GM12878 (cell line): ENCODE results near the gene NKIRAS1.
A peak's percentile ranks its signal among the peaks of the same experiment; 100 is the strongest.

Experiments
- ATF7 ChIP-seq: fragments of 450-650 bp; IDR thresholded peaks from 2 replicates; pipeline ENCODE4 v1.6.1; 2016; ENCODE audit warnings: low read depth, mild to moderate bottlenecking
- CREM ChIP-seq: IDR thresholded peaks from 2 replicates; pipeline ENCODE4 v1.6.1; 2014; ENCODE audit warnings: antibody characterized with exemption, low read depth
- CTCF ChIP-seq, 3 experiments: IDR thresholded peaks in 2 of 3; conservative IDR thresholded peaks in 1 of 3; 2 replicates each; pipeline ENCODE4 v1.5.1; 2011; ENCODE audit warnings: low read depth in 3 of 3, low read length in 3 of 3, mild to moderate bottlenecking in 3 of 3, control low read depth in 2 of 3, moderate library complexity in 2 of 3, inconsistent platforms in 1 of 3, mixed read lengths in 1 of 3; ENCODE audit not compliant: control insufficient read depth in 2 of 3, insufficient read depth in 1 of 3; ENCODE audit errors: extremely low read depth in 1 of 3
- ETV6 ChIP-seq, 2 experiments: fragments of 450-650 bp in 1 of 2; IDR thresholded peaks in 1 of 2; conservative IDR thresholded peaks in 1 of 2; 2 replicates each; pipeline ENCODE4 v1.6.1; 2014; ENCODE audit warnings: antibody characterized with exemption in 1 of 2, borderline replicate concordance in 1 of 2, low read depth in 1 of 2, mild to moderate bottlenecking in 1 of 2, moderate library complexity in 1 of 2
- EZH2 ChIP-seq: IDR thresholded peaks from 2 replicates; pipeline ENCODE4 v1.6.1; 2012; ENCODE audit warnings: low read depth, mild to moderate bottlenecking, control low read depth, inconsistent platforms, low read length, borderline replicate concordance; ENCODE audit not compliant: control insufficient read depth
- GABPA ChIP-seq: IDR thresholded peaks from 2 replicates; pipeline ENCODE4 v1.6.1; 2014; ENCODE audit warnings: antibody characterized with exemption, low read depth, mild to moderate bottlenecking, inconsistent platforms
- MYC ChIP-seq: IDR thresholded peaks from 2 replicates; pipeline ENCODE4 v1.6.1; 2011; ENCODE audit warnings: mild to moderate bottlenecking, low read length, moderate library complexity, inconsistent platforms; ENCODE audit not compliant: insufficient read depth, insufficient replicate concordance, insufficient read length, severe bottlenecking
- POLR2A ChIP-seq: IDR thresholded peaks from 2 replicates; pipeline ENCODE4 v1.6.1; 2011; ENCODE audit warnings: low read depth, mild to moderate bottlenecking, low read length
- RAD51 ChIP-seq: fragments of 450-650 bp; IDR thresholded peaks from 2 replicates; pipeline ENCODE4 v1.6.1; 2016; ENCODE audit warnings: moderate library complexity, mild to moderate bottlenecking, inconsistent platforms
- REST ChIP-seq: IDR thresholded peaks from 2 replicates; pipeline ENCODE4 v1.6.1; 2012; ENCODE audit warnings: mild to moderate bottlenecking, low read depth, low read length
- SPI1 ChIP-seq: IDR thresholded peaks from 2 replicates; pipeline ENCODE4 v1.6.1; 2011; ENCODE audit warnings: low read depth, mild to moderate bottlenecking, low read length, moderate library complexity, borderline replicate concordance; ENCODE audit not compliant: insufficient read depth
- TF ChIP-seq, protein P1 (sequence below): IDR thresholded peaks from 2 replicates; pipeline ENCODE4 v1.6.1; 2012; ENCODE audit warnings: low read depth, low read length, improper control_type of control experiment

- peak; percentile 46; the same call in 1 of the 2 replicates for TF ChIP-seq ATF7
- no peak for TF ChIP-seq SPI1
- peak; percentile 63 for TF ChIP-seq CREM
- TF ChIP-seq CTCF (IDR thresholded peaks at IDR 0.05 in 2 of 3, conservative IDR thresholded peaks at IDR 0.05 in 1 of 3; ENCODE audit: control insufficient read depth in 2 of 3, extremely low read depth in 1 of 3, insufficient read depth in 1 of 3, low read depth in 3 of 3, low read length in 3 of 3): no peak
- TF ChIP-seq GABPA: no peak
- TF ChIP-seq RAD51: no peak
- no peak for TF ChIP-seq ETV6 (conservative IDR thresholded peaks at IDR 0.05 in 1 of 2, IDR thresholded peaks at IDR 0.05 in 1 of 2; ENCODE audit: borderline replicate concordance in 1 of 2, low read depth in 1 of 2)
- no peak for TF ChIP-seq POLR2A
- TF ChIP-seq, protein P1, sequence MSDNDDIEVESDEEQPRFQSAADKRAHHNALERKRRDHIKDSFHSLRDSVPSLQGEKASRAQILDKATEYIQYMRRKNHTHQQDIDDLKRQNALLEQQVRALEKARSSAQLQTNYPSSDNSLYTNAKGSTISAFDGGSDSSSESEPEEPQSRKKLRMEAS: no peak
- TF ChIP-seq MYC: no peak
- no peak for TF ChIP-seq REST
- no peak for TF ChIP-seq EZH2
Measured at GRCh38 chr3:23913873-23914743, 2.7 kb downstream of the NKIRAS1 start.
